Astrocyte (in vitro differentiated cells and primary cell): ENCODE measurements around the gene DUSP28. TPM values are rescaled to one million over a fixed set of nuclear protein-coding genes. Genes with fewer than 3 reads are reported as not detected.

Source experiments
- DNase-seq: peaks from one replicate; pipeline ENCODE4 v3.0.0-alpha.2; 2010; ENCODE audit warnings: low read depth
- FAIRE-seq: peaks from 2 replicates; lab custom pipeline; 2011; peaks lifted over from hg19 to GRCh38; lab: Jason Lieb, UNC
- H2AFZ ChIP-seq: 2 replicates; pipeline ENCODE4 v1.6.0; 2012; ENCODE audit warnings: low read depth, low read length, inconsistent platforms
- H3K27ac ChIP-seq: 2 replicates; pipeline ENCODE4 v1.5.1; 2011; ENCODE audit warnings: low read depth, low read length, inconsistent platforms
- H3K27me3 ChIP-seq: 2 replicates; pipeline ENCODE4 v1.6.0; 2011; ENCODE audit warnings: low read length, inconsistent platforms; ENCODE audit not compliant: insufficient read depth
- H3K36me3 ChIP-seq: 2 replicates; pipeline ENCODE4 v1.5.1; 2011; ENCODE audit warnings: low read length, inconsistent platforms; ENCODE audit not compliant: insufficient read depth
- H3K4me1 ChIP-seq: 2 replicates; pipeline ENCODE4 v1.5.1; 2011; ENCODE audit warnings: low read length, inconsistent platforms; ENCODE audit not compliant: insufficient read depth
- H3K4me2 ChIP-seq: 2 replicates; pipeline ENCODE4 v1.6.0; 2012; ENCODE audit warnings: low read length, inconsistent platforms
- H3K4me3 ChIP-seq: 2 replicates; pipeline ENCODE4 v1.5.1; 2011; ENCODE audit warnings: low read depth, mild to moderate bottlenecking, low read length, inconsistent platforms; ENCODE audit not compliant: insufficient read depth
- H3K79me2 ChIP-seq: 2 replicates; pipeline ENCODE4 v1.6.0; 2012; ENCODE audit warnings: mild to moderate bottlenecking, low read length, inconsistent platforms; ENCODE audit not compliant: insufficient read depth
- H3K9ac ChIP-seq: 2 replicates; pipeline ENCODE4 v1.6.0; 2012; ENCODE audit warnings: mild to moderate bottlenecking, low read length, inconsistent platforms
- H3K9me3 ChIP-seq: 2 replicates; pipeline ENCODE4 v1.5.1; 2012; ENCODE audit warnings: low read depth, mild to moderate bottlenecking, low read length, inconsistent platforms; ENCODE audit not compliant: insufficient read depth
- H4K20me1 ChIP-seq: 2 replicates; pipeline ENCODE4 v1.6.0; 2012; ENCODE audit warnings: low read length, inconsistent platforms; ENCODE audit not compliant: insufficient read depth
- H3K27ac Mint-ChIP-seq: one replicate; pipeline ENCODE4 v1.8.0; 2021; ENCODE audit warnings: mild to moderate bottlenecking, mixed read lengths; ENCODE audit not compliant: unreplicated experiment
- H3K27me3 Mint-ChIP-seq: one replicate; pipeline ENCODE4 v1.8.0; 2021; ENCODE audit warnings: low read depth, mixed read lengths; ENCODE audit not compliant: unreplicated experiment
- H3K36me3 Mint-ChIP-seq: one replicate; pipeline ENCODE4 v1.8.0; 2021; ENCODE audit warnings: low read depth, mixed read lengths; ENCODE audit not compliant: unreplicated experiment
- H3K4me1 Mint-ChIP-seq: one replicate; pipeline ENCODE4 v1.8.0; 2021; ENCODE audit warnings: low read depth, mixed read lengths; ENCODE audit not compliant: unreplicated experiment
- H3K4me3 Mint-ChIP-seq: one replicate; pipeline ENCODE4 v1.8.0; 2021; ENCODE audit warnings: mild to moderate bottlenecking, moderate library complexity, mixed read lengths; ENCODE audit not compliant: unreplicated experiment
- H3K9me3 Mint-ChIP-seq: one replicate; pipeline ENCODE4 v1.8.0; 2021; ENCODE audit warnings: mild to moderate bottlenecking, mixed read lengths; ENCODE audit not compliant: unreplicated experiment
- CTCF ChIP-seq: IDR thresholded peaks from 2 replicates; pipeline ENCODE4 v1.5.1; 2011; ENCODE audit warnings: low read depth, mild to moderate bottlenecking, inconsistent platforms, low read length, moderate library complexity; ENCODE audit not compliant: insufficient read depth
- EZH2 ChIP-seq: IDR thresholded peaks from 2 replicates; pipeline ENCODE4 v1.6.1; 2012; ENCODE audit warnings: mild to moderate bottlenecking, low read length, inconsistent platforms; ENCODE audit not compliant: insufficient read depth
- total RNA-seq: library from RNA; stranded (reverse); gene quantifications from 2 replicates; pipeline ENCODE4 v1.2.1, GENCODE V29; 2021

Gene DUSP28
- total RNA-seq, 1 donor from 2014 or later = 4.1 TPM

DNA sequence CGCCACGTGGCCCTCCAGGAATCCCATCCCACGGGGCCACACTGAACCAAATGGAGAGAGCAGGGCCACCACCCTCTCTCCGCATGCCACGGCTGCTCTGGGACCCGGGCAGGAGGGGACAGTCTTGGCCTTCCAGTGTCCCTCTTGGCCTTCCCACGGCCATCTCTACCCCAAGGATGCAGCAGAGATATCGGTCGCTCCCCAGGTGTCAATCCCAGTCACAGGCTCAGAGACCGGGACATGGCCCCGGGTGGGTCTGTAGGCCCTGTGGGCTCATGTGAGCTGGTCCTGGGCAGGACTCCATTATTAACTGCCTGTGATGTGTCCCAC is 41.6 kb downstream of the DUSP28 start:
- Histone ChIP-seq H3K4me3 (no peak overlapping the region), H3K27me3 (no peaks in the 10 kb centered on the region), H3K9me3 (no peaks in the 10 kb centered on the region), H3K4me2 (no peak overlapping the region), H3K79me2 (no peaks in the 10 kb centered on the region), H4K20me1 (peaks cover 4% of the 10 kb centered on the region), H3K4me1 (no peaks in the 10 kb centered on the region), H3K9ac (no peak overlapping the region), H3K36me3 (no peaks in the 10 kb centered on the region), H2AFZ (no peak overlapping the region), H3K27ac (no peak overlapping the region)
- no peaks in the 10 kb centered on the region for H3K4me1 Mint-ChIP-seq
- TF ChIP-seq EZH2 = no peak
- TF ChIP-seq CTCF = no peak
- no peak overlapping the region for H3K27ac Mint-ChIP-seq
- H3K27me3 Mint-ChIP-seq = peaks cover 3% of the 10 kb centered on the region
- H3K9me3 Mint-ChIP-seq = no peaks in the 10 kb centered on the region
- no peak for DNase-seq
- peaks cover 10% of the 10 kb centered on the region for H3K36me3 Mint-ChIP-seq
- no peak overlapping the region for H3K4me3 Mint-ChIP-seq
- FAIRE-seq = no peak

DNA sequence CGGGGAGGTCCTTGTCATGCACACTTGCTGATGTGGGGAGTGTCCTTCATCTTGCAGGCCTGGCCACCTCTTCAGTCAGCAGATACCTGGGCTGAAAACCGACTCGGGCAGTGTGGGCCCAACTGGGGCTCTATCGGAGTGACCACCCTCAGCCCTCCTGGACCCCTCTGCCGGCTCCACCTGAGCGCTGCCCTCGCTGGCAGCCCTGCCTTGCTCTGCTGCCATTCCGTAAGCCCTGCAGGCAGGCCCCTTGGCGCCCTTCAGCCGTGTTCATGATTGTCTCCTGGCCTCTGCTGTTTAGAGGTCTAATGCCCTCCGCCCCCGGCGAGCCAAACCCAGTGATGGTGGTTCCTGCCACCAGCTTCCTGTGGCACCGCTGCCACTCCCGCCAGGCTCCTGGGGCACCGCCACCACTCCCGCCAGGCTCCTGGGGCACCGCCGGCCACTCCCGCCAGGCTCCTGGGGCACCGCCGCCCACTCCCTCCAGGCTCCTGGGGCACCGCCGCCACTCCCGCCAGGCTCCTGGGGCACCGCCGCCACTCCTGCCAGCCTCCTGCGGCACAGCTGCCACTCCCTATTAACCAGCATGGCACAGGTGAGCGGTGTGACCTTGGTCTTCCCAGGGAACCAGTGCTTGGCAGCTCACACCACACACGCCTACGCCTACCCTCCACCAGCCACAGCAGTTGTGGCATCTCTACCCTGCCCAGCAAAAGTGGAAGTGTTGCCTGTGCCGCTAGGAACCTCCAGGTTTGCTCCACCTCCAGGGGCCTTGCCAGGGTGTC is 42.3 kb downstream of the DUSP28 start:
- no peaks in the 10 kb centered on the region for H3K79me2 ChIP-seq
- no peak overlapping the region for H3K4me3 Mint-ChIP-seq
- H3K27me3 ChIP-seq = no peaks in the 10 kb centered on the region
- peaks cover 10% of the 10 kb centered on the region for H3K36me3 Mint-ChIP-seq
- H4K20me1 ChIP-seq = no peaks in the 10 kb centered on the region
- DNase-seq (no peak), FAIRE-seq (no peak)
- no peak overlapping the region for H3K9ac ChIP-seq
- no peaks in the 10 kb centered on the region for H3K9me3 ChIP-seq
- H2AFZ ChIP-seq = no peak overlapping the region
- H3K36me3 ChIP-seq = no peaks in the 10 kb centered on the region
- TF ChIP-seq CTCF (no peak), EZH2 (no peak)
- no peaks in the 10 kb centered on the region for H3K9me3 Mint-ChIP-seq
- no peaks in the 10 kb centered on the region for H3K4me1 Mint-ChIP-seq
- H3K27ac ChIP-seq = no peak overlapping the region
- H3K4me2 ChIP-seq = no peak overlapping the region
- H3K27ac Mint-ChIP-seq = no peak overlapping the region
- no peaks in the 10 kb centered on the region for H3K4me1 ChIP-seq
- H3K4me3 ChIP-seq = no peak overlapping the region
- peaks cover 4% of the 10 kb centered on the region for H3K27me3 Mint-ChIP-seq

DNA sequence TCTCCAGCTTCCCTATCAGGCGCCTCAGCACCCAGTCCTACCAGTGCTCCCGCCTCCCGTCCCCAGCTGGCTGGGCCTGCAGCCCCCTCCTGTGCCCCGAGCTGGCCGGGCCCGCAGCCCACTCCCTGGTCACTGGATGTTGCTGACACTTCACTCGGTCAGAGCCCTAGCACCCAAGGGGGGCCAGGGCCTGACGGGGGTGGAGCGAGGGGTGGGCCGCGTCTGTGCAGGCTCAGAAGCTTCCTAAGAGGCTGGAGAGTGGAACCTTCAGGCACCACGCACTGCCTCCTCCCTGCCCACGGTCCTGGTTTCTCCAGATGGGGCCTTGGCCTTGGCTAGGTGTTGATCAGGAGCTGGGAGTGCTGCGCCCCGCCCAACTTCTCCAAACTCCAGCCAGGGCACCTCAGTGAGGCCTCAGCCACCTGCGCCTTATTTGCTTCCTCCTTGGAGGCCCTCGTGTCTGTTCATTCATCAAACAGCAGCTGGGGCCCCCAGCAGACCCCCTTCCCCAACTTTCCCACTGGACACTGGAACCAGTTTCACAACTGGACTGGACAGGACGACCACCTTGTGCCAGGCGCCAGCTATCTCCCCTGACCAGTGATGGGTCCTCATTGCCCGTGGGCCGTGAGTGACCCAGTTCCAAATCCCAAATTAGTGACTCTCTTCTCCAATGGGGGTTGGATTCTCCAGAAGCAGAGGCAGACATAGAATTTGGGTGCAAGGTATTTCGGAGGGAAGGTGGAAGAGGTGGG is 43.1 kb downstream of the DUSP28 start:
- Mint-ChIP-seq H3K4me3 (no peak overlapping the region), H3K27me3 (peaks cover 4% of the 10 kb centered on the region), H3K9me3 (no peaks in the 10 kb centered on the region), H3K4me1 (no peaks in the 10 kb centered on the region), H3K36me3 (peaks cover 10% of the 10 kb centered on the region), H3K27ac (no peak overlapping the region)
- Histone ChIP-seq H4K20me1 (no peaks in the 10 kb centered on the region), H2AFZ (no peak overlapping the region), H3K4me3 (no peak overlapping the region), H3K36me3 (no peaks in the 10 kb centered on the region), H3K4me1 (no peaks in the 10 kb centered on the region), H3K9me3 (no peaks in the 10 kb centered on the region), H3K79me2 (no peaks in the 10 kb centered on the region), H3K27me3 (no peaks in the 10 kb centered on the region), H3K9ac (no peak overlapping the region), H3K27ac (no peak overlapping the region), H3K4me2 (no peak overlapping the region)
- DNase-seq (no peak), FAIRE-seq (no peak)
- TF ChIP-seq EZH2 = no peak
- TF ChIP-seq CTCF = no peak
